Activated CD8-positive, alpha-beta T cell treated with anti-CD3 and anti-CD28 coated beads for 36 hours (primary cell): ENCODE data around the gene ARHGAP26. TPM values are rescaled to one million over a fixed set of nuclear protein-coding genes. Genes with fewer than 3 reads are reported as not detected.

ENCODE experiments used
- ATAC-seq: fragments of 200-7000 bp; cut with Tn5 transposase; one replicate; pipeline ENCODE4 v1.10.0; 2021; ENCODE audit warnings: mild to moderate bottlenecking, moderate library complexity
- CTCF ChIA-PET: fragments of 350-600 bp; sonication (Branson Sonifier 250); formaldehyde crosslinking; loops from one replicate; lab custom pipeline; 2021; ENCODE audit warnings: antibody characterized with exemption; lab: Charles Lee
- POLR2A ChIA-PET: fragments of 350-600 bp; sonication (Branson Sonifier 250); formaldehyde crosslinking; loops from one replicate; lab custom pipeline; 2021; ENCODE audit warnings: antibody characterized with exemption; lab: Charles Lee
- DNase-seq: peaks from one replicate; pipeline ENCODE4 v3.0.0-alpha.2; 2020
- H3K27ac Mint-ChIP-seq: one replicate; pipeline ENCODE4 v1.8.0; 2021; ENCODE audit warnings: mild to moderate bottlenecking, mixed read lengths
- H3K27me3 Mint-ChIP-seq: one replicate; pipeline ENCODE4 v1.8.0; 2021; ENCODE audit warnings: mixed read lengths
- H3K36me3 Mint-ChIP-seq: one replicate; pipeline ENCODE4 v1.8.0; 2021; ENCODE audit warnings: low read depth, mixed read lengths
- H3K4me1 Mint-ChIP-seq: one replicate; pipeline ENCODE4 v1.8.0; 2021; ENCODE audit warnings: low read depth, mixed read lengths
- H3K4me3 Mint-ChIP-seq: one replicate; pipeline ENCODE4 v1.8.0; 2021; ENCODE audit warnings: mild to moderate bottlenecking, moderate library complexity, mixed read lengths
- H3K9me3 Mint-ChIP-seq: one replicate; pipeline ENCODE4 v1.8.0; 2021; ENCODE audit warnings: mixed read lengths
- CTCF ChIP-seq: fragments of 200-600 bp; IDR thresholded peaks from one replicate; pipeline ENCODE4 v1.8.0; 2022; ENCODE audit warnings: antibody characterized with exemption, mild to moderate bottlenecking
- intact Hi-C: fragments of 100-400 bp; cut with micrococcal nuclease; formaldehyde crosslinking; loops from one replicate; pipeline ENCODE4 v1.10.0; 2022
- total RNA-seq, 2 experiments: library from RNA; stranded (reverse); gene quantifications; one replicate each; pipeline ENCODE4 v1.2.3, GENCODE V29; 2021

ARHGAP26 gene
- total RNA-seq, 2 experiments from 2014 or later, result 12.7 to 18.0 TPM

GRCh38 chr5:142944140-142944539 is 174.0 kb downstream of the ARHGAP26 start:
- Mint-ChIP-seq H3K4me3 (no peak overlapping the region), H3K27me3 (no peaks in the 10 kb centered on the region), H3K36me3 (peaks cover 8% of the 10 kb centered on the region), H3K4me1 (peaks cover 28% of the 10 kb centered on the region), H3K27ac (no peak overlapping the region), H3K9me3 (no peaks in the 10 kb centered on the region)
- DNase-seq (no peak), ATAC-seq (no peak)
- TF ChIP-seq CTCF, result no peak
- intact Hi-C loops, result no loop called here
- POLR2A ChIA-PET, result interaction anchor here (0.7 kb wide), 1 partner anchor 23 kb away, joined by 3 read pairs; no protein-coding TSS in a partner anchor
- CTCF ChIA-PET, result no interaction called here

- TF ChIP-seq CTCF, result no peak
- Mint-ChIP-seq H3K4me1 (peaks cover 36% of the 10 kb centered on the region), H3K27ac (no peak overlapping the region), H3K27me3 (no peaks in the 10 kb centered on the region), H3K36me3 (peaks cover 7% of the 10 kb centered on the region), H3K9me3 (no peaks in the 10 kb centered on the region), H3K4me3 (no peak overlapping the region)
- intact Hi-C loops, result no loop called here
- POLR2A ChIA-PET, result interaction anchor here (0.6 kb wide), 3 partner anchors 17 to 647 kb away, joined by 3 to 4 read pairs (median 3); no protein-coding TSS in a partner anchor
- CTCF ChIA-PET, result interaction anchor here (1.0 to 2.0 kb wide), 4 partner anchors 14 to 232 kb away, joined by 3 to 10 read pairs (median 5); no protein-coding TSS in a partner anchor
- DNase-seq, result no peak
- ATAC-seq, result no peak
Measured at GRCh38 chr5:142945321-142945720, 175.1 kb downstream of the ARHGAP26 start.

GRCh38 chr5:142945845-142946244 is 175.7 kb downstream of the ARHGAP26 start:
- CTCF ChIA-PET, result interaction anchor here (0.6 to 2.0 kb wide), 5 partner anchors 14 to 233 kb away, joined by 3 to 10 read pairs (median 4); no protein-coding TSS in a partner anchor
- ATAC-seq (no peak), DNase-seq (no peak)
- H3K27me3 Mint-ChIP-seq, result no peaks in the 10 kb centered on the region
- H3K36me3 Mint-ChIP-seq, result peaks cover 4% of the 10 kb centered on the region
- H3K27ac Mint-ChIP-seq, result no peak overlapping the region
- no peaks in the 10 kb centered on the region for H3K9me3 Mint-ChIP-seq
- POLR2A ChIA-PET, result no interaction called here
- H3K4me3 Mint-ChIP-seq, result no peak overlapping the region
- H3K4me1 Mint-ChIP-seq, result peaks cover 40% of the 10 kb centered on the region
- intact Hi-C loops, result no loop called here
- TF ChIP-seq CTCF, result no peak

DNA sequence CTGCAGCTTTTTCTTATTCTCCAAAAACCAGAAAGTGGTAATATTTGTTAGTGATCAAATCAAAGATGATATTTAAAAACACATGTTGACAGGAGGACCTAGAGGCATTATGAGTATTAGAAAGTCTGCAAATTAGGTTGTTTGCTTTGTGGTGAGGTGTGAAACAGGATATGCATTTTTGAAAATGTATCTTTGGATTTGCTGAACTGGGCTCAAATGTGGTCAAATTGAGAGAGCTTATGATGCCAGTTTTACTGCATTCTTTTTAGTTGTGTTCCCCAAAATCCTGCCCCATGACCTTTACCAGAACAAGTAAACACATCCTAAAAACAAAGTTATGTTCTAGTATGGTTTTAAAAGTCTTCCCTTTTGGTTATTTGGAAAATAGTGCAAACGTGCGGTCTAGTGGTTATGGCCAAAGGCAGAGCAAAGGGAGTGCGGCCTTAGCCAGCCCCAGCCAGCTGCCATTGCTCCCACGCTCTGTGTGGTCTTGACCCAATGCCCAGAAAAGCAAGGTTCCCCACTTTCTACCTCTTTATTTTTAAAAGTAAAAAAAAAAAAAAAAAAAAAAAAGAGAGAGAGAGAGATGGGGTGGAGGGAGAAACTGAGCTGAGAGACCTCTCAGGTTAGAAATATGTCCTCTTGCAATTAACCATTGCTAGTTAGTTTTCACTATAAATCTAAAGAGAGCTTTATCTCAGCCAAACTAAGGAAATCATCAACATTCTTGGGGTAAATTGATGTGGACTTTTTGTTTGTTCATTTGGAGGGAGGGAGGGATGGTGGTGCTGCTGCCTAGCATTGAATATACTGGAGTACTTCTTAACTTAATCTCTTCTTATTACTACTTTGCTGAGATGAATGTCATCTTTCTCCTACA is 176.6 kb downstream of the ARHGAP26 start:
- POLR2A ChIA-PET, result no interaction called here

More for the DNA sequence above, 176.6 kb downstream of the ARHGAP26 start:
- CTCF ChIA-PET, result interaction anchor here (0.6 to 2.0 kb wide), 5 partner anchors 13 to 229 kb away, joined by 3 to 10 read pairs (median 3); no protein-coding TSS in a partner anchor
- peaks cover 32% of the 10 kb centered on the region for H3K4me1 Mint-ChIP-seq
- no peak for DNase-seq
- intact Hi-C loops, result no loop called here
- H3K27me3 Mint-ChIP-seq, result no peaks in the 10 kb centered on the region
- ATAC-seq, result no peak
- H3K9me3 Mint-ChIP-seq, result no peaks in the 10 kb centered on the region
- no peak for TF ChIP-seq CTCF
- H3K36me3 Mint-ChIP-seq, result peaks cover 2% of the 10 kb centered on the region
- H3K27ac Mint-ChIP-seq, result no peak overlapping the region
- no peak overlapping the region for H3K4me3 Mint-ChIP-seq
